ENCODE data around the gene TBXA2R.
A peak's percentile ranks its signal among the peaks of the same experiment; 100 is the strongest.

Gene TBXA2R

DNA sequence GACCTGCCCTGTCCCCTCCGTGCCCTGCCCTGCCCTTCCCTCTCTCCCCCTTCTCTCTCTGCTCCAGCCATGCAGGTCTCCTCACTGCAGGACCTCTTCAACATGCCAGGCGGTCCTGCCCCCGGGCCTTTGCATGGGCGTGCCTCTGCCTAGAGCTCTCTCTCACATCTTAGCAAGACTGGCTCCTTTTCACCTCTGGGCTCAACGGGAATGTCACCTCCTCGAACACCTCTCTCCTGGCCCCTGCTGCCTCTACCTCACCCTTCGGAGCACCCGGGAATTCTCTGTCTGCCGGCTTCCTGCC, 54.9 kb downstream of the TBXA2R start:
- DNase-seq (ENCODE audit: low spot score) = no peak

DNA sequence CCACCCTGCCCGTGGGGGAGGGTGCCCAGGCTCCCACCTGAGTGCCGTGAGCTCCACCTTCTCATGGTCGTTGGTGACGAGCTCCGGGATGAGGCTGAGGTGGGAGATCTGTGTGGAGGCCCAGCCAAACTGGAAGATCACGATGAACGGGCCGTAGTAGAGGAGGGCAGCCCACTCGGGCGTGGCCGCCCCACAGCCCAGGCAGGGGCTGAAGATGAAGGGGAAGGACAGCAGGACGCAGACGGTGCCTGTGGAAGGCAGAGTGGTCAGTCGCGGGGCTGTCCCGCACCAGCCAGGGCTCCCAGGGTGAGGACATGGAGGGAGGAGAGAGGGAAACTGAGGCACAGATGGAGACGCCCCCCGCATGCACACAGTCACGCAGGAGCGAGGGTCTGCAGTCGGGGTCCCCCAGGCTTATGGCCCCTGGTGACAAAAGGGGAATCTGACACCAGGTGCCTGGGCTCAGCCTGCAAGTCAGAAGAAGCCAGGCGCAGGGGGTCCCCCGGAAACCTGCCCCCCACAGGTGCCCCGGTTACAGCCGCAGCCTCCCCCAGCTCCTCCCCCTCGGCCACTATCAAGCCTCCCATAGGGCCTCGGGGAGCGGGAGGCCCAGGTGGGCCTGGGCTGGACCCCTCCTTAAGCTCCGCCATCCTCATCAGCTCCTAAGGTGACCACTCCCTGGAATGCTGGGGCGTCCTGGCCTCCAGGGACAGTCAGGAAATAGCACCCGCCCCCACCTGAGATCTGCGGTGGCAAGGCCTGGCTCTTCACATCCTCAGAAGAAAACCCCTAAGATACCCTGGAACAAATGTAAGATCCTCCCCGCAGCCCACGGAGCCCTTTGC, 55.5 kb downstream of the TBXA2R start:
- no peak for DNase-seq (ENCODE audit: low spot score)

GRCh38 chr19:3549816-3550215, 56.9 kb downstream of the TBXA2R start:
- DNase-seq (ENCODE audit: low spot score) = no peak

- no peak for DNase-seq (ENCODE audit: low spot score)
Observed at GRCh38 chr19:3548606-3549005, 58.1 kb downstream of the TBXA2R start.

- no peak for DNase-seq (ENCODE audit: low spot score)
Observed at GRCh38 chr19:3547767-3548282, 58.9 kb downstream of the TBXA2R start.

GRCh38 chr19:3547301-3547731, 59.4 kb downstream of the TBXA2R start:
- DNase-seq (ENCODE audit: low spot score) = peak; percentile 80

GRCh38 chr19:3546119-3546518, 60.6 kb downstream of the TBXA2R start:
- no peak for DNase-seq (ENCODE audit: low spot score)

- no peak for DNase-seq (ENCODE audit: low spot score)
Observed at GRCh38 chr19:3545669-3546034, 61.0 kb downstream of the TBXA2R start.

DNA sequence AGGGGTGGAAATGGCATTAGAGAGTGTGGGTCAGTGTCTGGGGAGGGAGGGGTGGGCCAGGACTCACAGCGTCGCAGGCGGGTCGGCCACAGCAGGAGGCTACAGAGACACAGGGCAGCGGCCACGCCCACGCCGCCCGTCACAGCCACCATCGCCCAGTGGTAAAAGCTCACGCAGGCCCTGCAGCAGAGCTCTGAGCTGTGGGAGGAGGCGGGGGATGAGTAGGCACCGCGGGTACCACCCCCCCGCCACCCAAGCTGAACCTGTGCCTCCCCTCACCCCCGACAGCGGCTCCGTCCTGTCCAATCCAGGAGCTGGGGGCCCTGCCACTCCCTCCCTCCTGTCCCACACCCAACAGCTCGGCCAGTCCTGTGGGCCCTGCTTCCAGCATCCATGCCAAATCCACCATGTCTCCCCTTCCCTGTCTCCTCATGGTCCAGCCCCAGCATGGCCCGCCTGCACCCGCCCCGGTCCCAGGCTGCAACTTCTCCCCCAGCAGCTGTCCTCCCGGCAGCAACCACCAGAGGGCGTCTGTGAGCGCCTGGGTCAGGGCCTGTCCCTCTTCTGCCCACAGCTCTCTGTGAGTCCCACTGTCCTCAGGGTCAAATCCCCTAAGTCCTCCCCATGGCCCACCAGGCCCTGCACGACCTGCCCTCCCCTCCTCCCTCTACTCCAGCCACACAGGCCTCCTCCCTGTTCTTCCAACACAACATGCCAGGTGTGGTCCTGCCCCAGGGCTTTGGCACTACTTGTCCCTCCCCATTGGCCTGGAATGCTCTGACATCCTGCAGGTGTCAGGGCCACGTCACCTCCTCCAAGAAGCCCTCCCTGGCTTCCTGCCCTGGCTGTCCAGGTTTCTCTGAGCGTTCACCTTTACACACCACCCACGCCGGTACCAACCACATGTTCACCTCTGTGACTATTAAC, 61.7 kb downstream of the TBXA2R start:
- peak; percentile 92 for DNase-seq (ENCODE audit: low spot score)

All from AG08396 (cell line).